ENCODE data around the gene OXCT1. TPM values are rescaled to one million over a fixed set of nuclear protein-coding genes. Genes with fewer than 3 reads are reported as not detected.

OXCT1 gene
- total and polyA plus RNA-seq, 2 of the 13 experiments (the other 11 are each of a cell fraction or from before 2014, with no cell fraction given), result 0.92 to 4.7 TPM

DNA sequence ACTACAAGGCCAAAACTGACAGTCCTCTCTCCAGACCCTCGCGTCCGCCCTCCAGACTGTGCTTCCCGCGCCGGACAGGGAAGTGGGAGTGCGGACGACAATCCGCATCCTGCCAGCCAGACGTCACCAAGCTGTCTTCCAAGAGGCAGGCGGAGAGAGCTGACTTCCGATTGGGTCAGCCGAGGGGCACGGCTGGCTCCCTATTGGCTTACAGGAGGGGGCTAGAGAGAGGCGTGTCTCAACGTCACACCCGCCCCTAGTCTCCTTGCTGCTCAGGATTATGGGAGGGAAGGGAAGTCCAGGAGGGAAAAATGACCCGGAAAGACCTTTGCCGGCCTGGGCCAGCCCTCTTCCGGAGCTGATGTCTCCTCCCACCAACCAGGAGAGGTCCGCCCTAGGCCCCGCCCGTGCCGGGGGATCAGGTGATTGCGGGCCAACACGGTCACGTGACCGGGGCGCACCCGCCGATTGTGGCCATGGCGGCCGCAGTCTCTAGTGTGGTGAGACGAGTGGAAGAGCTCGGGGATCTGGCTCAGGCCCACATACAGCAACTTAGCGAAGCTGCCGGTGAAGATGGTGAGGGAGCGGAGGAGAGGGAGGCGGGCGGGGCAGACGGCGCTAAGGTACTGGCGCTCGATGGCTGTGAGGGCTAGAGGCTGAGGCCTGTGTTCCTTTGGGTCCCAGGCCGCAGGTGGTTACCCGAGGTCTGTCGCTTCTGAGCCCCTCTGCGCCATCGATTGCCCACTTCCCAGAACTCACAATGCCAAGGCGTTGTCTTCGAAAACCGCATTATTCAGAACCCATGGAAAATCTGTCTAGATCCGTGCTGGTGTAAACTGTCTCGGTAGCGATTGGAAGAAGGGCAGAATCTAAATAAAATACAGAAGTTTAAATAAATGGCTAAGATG, 33.9 kb upstream of the OXCT1 start, which contains the start of gene RIMOC1 (continued):
- TF ChIP-seq, protein P1, sequence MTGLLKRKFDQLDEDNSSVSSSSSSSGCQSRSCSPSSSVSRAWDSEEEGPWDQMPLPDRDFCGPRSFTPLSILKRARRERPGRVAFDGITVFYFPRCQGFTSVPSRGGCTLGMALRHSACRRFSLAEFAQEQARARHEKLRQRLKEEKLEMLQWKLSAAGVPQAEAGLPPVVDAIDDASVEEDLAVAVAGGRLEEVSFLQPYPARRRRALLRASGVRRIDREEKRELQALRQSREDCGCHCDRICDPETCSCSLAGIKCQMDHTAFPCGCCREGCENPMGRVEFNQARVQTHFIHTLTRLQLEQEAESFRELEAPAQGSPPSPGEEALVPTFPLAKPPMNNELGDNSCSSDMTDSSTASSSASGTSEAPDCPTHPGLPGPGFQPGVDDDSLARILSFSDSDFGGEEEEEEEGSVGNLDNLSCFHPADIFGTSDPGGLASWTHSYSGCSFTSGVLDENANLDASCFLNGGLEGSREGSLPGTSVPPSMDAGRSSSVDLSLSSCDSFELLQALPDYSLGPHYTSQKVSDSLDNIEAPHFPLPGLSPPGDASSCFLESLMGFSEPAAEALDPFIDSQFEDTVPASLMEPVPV (CRISPR knock-in tag; IDR thresholded peaks at IDR 0.05), result peak; percentile 88; the same call in 1 of the 2 replicates
- TF ChIP-seq TRIM24 (CRISPR knock-in tag; IDR thresholded peaks at IDR 0.05), result no peak
- TF ChIP-seq TBP (CRISPR knock-in tag; IDR thresholded peaks at IDR 0.05), result no peak
- 0 out of 2 replicates have a peak, but pooled peaks have one; percentile 76 for TF ChIP-seq TP53 (CRISPR knock-in tag; conservative IDR thresholded peaks at IDR 0.05)
- peak; percentile 98 for TF ChIP-seq ZNF891 (CRISPR knock-in tag; IDR thresholded peaks at IDR 0.05)
- TF ChIP-seq MBD4 (IDR thresholded peaks at IDR 0.05; ENCODE audit: borderline replicate concordance, low read length), result no peak
- TF ChIP-seq, protein P2, sequence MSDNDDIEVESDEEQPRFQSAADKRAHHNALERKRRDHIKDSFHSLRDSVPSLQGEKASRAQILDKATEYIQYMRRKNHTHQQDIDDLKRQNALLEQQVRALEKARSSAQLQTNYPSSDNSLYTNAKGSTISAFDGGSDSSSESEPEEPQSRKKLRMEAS (IDR thresholded peaks at IDR 0.05), result peak; percentile 94
- peak; percentile 88 for TF ChIP-seq KLF6 (CRISPR knock-in tag; IDR thresholded peaks at IDR 0.05)
- 0 out of 2 replicates have a peak, but pooled peaks have one; percentile 80 for TF ChIP-seq ZNF275 (CRISPR knock-in tag; IDR thresholded peaks at IDR 0.05; ENCODE audit: borderline replicate concordance)
- no peak for TF ChIP-seq THYN1 (CRISPR knock-in tag; IDR thresholded peaks at IDR 0.05; ENCODE audit: borderline replicate concordance, low read depth)
- no peak for TF ChIP-seq ZNF562 (CRISPR knock-in tag; IDR thresholded peaks at IDR 0.05; ENCODE audit: borderline replicate concordance)
- TF ChIP-seq ELK4 (CRISPR knock-in tag; IDR thresholded peaks at IDR 0.05; ENCODE audit: borderline replicate concordance), result no peak
- TF ChIP-seq, protein P3, sequence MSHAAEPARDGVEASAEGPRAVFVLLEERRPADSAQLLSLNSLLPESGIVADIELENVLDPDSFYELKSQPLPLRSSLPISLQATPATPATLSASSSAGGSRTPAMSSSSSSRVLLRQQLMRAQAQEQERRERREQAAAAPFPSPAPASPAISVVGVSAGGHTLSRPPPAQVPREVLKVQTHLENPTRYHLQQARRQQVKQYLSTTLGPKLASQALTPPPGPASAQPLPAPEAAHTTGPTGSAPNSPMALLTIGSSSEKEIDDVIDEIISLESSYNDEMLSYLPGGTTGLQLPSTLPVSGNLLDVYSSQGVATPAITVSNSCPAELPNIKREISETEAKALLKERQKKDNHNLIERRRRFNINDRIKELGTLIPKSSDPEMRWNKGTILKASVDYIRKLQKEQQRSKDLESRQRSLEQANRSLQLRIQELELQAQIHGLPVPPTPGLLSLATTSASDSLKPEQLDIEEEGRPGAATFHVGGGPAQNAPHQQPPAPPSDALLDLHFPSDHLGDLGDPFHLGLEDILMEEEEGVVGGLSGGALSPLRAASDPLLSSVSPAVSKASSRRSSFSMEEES (CRISPR knock-in tag; IDR thresholded peaks at IDR 0.05), result peak; percentile 98
- TF ChIP-seq JUNB (CRISPR knock-in tag; IDR thresholded peaks at IDR 0.05; ENCODE audit: borderline replicate concordance), result peak; percentile 58; the same call in 1 of the 2 replicates
- TF ChIP-seq ZNF354B (CRISPR knock-in tag; IDR thresholded peaks at IDR 0.05), result no peak
- TF ChIP-seq PHF21A (CRISPR knock-in tag; IDR thresholded peaks at IDR 0.05), result peak; percentile 76; the same call in 1 of the 2 replicates
- TF ChIP-seq, protein P4, sequence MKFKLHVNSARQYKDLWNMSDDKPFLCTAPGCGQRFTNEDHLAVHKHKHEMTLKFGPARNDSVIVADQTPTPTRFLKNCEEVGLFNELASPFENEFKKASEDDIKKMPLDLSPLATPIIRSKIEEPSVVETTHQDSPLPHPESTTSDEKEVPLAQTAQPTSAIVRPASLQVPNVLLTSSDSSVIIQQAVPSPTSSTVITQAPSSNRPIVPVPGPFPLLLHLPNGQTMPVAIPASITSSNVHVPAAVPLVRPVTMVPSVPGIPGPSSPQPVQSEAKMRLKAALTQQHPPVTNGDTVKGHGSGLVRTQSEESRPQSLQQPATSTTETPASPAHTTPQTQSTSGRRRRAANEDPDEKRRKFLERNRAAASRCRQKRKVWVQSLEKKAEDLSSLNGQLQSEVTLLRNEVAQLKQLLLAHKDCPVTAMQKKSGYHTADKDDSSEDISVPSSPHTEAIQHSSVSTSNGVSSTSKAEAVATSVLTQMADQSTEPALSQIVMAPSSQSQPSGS (CRISPR knock-in tag; IDR thresholded peaks at IDR 0.05), result peak; percentile 43
- TF ChIP-seq, protein P5, sequence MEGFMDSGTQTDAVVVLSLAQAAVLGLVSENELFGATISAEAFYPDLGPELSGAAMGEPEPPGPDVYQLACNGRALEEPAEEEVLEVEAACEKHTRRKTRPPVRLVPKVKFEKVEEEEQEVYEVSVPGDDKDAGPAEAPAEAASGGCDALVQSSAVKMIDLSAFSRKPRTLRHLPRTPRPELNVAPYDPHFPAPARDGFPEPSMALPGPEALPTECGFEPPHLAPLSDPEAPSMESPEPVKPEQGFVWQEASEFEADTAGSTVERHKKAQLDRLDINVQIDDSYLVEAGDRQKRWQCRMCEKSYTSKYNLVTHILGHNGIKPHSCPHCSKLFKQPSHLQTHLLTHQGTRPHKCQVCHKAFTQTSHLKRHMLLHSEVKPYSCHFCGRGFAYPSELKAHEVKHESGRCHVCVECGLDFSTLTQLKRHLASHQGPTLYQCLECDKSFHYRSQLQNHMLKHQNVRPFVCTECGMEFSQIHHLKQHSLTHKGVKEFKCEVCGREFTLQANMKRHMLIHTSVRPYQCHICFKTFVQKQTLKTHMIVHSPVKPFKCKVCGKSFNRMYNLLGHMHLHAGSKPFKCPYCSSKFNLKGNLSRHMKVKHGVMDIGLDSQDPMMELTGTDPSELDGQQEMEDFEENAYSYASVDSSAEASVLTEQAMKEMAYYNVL (CRISPR knock-in tag; IDR thresholded peaks at IDR 0.05; ENCODE audit: borderline replicate concordance), result peak; percentile 49; the same call in 1 of the 2 replicates
- TF ChIP-seq ZNF672 (CRISPR knock-in tag; IDR thresholded peaks at IDR 0.05), result no peak
